GM23338 (cell line): ENCODE results near the gene SP2. TPM values are rescaled to one million over a fixed set of nuclear protein-coding genes. Genes with fewer than 3 reads are reported as not detected.

Experiments
- ATAC-seq: fragments of 200-7000 bp; cut with Tn5 transposase; 3 replicates; pipeline ENCODE4 v1.9.1; 2020
- DNase-seq: peaks from one replicate; pipeline ENCODE4 v3.0.0-alpha.2; 2015; ENCODE audit warnings: low spot score
- H2AFZ ChIP-seq: fragments of 200-600 bp; sonication (generic); 2 replicates; pipeline ENCODE4 v1.8.0; 2016; ENCODE audit warnings: antibody characterized with exemption, mild to moderate bottlenecking, moderate library complexity
- H3F3A ChIP-seq: fragments of 200-600 bp; sonication (generic); replicated peaks from 2 replicates; pipeline ENCODE4 v1.8.0; 2017; ENCODE audit warnings: antibody characterized with exemption, mixed run types, low read depth
- H3K27ac ChIP-seq: fragments of 200-600 bp; sonication (generic); 2 replicates; pipeline ENCODE4 v1.6.1; 2016; ENCODE audit warnings: low read depth
- H3K27me3 ChIP-seq: fragments of 200-600 bp; sonication (generic); 2 replicates; pipeline ENCODE4 v1.8.0; 2016; ENCODE audit warnings: mild to moderate bottlenecking, mixed run types, moderate library complexity; ENCODE audit not compliant: insufficient read depth
- H3K36me3 ChIP-seq: fragments of 200-600 bp; sonication (generic); 2 replicates; pipeline ENCODE4 v1.8.0; 2016; ENCODE audit warnings: mild to moderate bottlenecking; ENCODE audit not compliant: insufficient read depth
- H3K4me1 ChIP-seq: fragments of 200-600 bp; sonication (generic); 2 replicates; pipeline ENCODE4 v1.8.0; 2016; ENCODE audit warnings: mild to moderate bottlenecking, moderate library complexity; ENCODE audit not compliant: insufficient read depth
- H3K4me2 ChIP-seq: fragments of 200-600 bp; sonication (generic); 2 replicates; pipeline ENCODE4 v1.7.1; 2017; ENCODE audit warnings: mixed run types
- H3K4me3 ChIP-seq: fragments of 200-600 bp; sonication (generic); 2 replicates; pipeline ENCODE4 v1.6.1; 2016; ENCODE audit warnings: mixed run types
- H3K79me2 ChIP-seq: fragments of 200-600 bp; sonication (generic); replicated peaks from 2 replicates; pipeline ENCODE4 v1.8.0; 2017; ENCODE audit warnings: mild to moderate bottlenecking; ENCODE audit not compliant: insufficient read depth
- H3K9me2 ChIP-seq: fragments of 200-600 bp; sonication (generic); 2 replicates; pipeline ENCODE4 v1.8.0; 2017; ENCODE audit not compliant: insufficient read depth
- H4K20me1 ChIP-seq: fragments of 200-600 bp; sonication (generic); replicated peaks from 2 replicates; pipeline ENCODE4 v1.8.0; 2017; ENCODE audit warnings: mild to moderate bottlenecking; ENCODE audit not compliant: insufficient read depth
- H3K27ac Mint-ChIP-seq: 2 replicates; pipeline ENCODE4 v1.8.0; 2020; ENCODE audit warnings: inconsistent platforms, mild to moderate bottlenecking, moderate library complexity, mixed read lengths
- H3K27me3 Mint-ChIP-seq: 3 replicates; pipeline ENCODE4 v1.8.0; 2022; ENCODE audit warnings: low read depth, mild to moderate bottlenecking, moderate library complexity, mixed read lengths, inconsistent platforms; ENCODE audit not compliant: insufficient read depth, poor library complexity
- H3K36me3 Mint-ChIP-seq: 3 replicates; pipeline ENCODE4 v1.8.0; 2021; ENCODE audit warnings: low read depth, mild to moderate bottlenecking, inconsistent platforms, moderate library complexity, mixed read lengths
- H3K4me1 Mint-ChIP-seq: 3 replicates; pipeline ENCODE4 v1.8.0; 2020; ENCODE audit warnings: mild to moderate bottlenecking, inconsistent platforms, mixed read lengths
- H3K4me3 Mint-ChIP-seq: 3 replicates; pipeline ENCODE4 v1.8.0; 2021; ENCODE audit warnings: moderate library complexity, mild to moderate bottlenecking, inconsistent platforms, mixed read lengths
- H3K9me3 Mint-ChIP-seq: 3 replicates; pipeline ENCODE4 v1.8.0; 2020; ENCODE audit warnings: moderate library complexity, mild to moderate bottlenecking, inconsistent platforms, mixed read lengths
- CREB1 ChIP-seq: fragments of 250-450 bp; sonication (Bioruptor Pico); IDR thresholded peaks from 2 replicates; pipeline ENCODE4 v1.5.0; 2020; ENCODE audit warnings: low read depth, mild to moderate bottlenecking, moderate library complexity
- CTCF ChIP-seq, 2 experiments: fragments of 200-600 bp in 1 of 2; sonication (generic) in 1 of 2; conservative IDR thresholded peaks; 2 replicates each; pipeline versions ENCODE4 v1.5.1 to v1.6.1; 2016 to 2017; ENCODE audit warnings: antibody characterized with exemption in 2 of 2, low read depth in 2 of 2, mild to moderate bottlenecking in 2 of 2, moderate library complexity in 1 of 2
- EZH2 ChIP-seq: fragments of 200-600 bp; sonication (generic); IDR thresholded peaks from one replicate; pipeline ENCODE4 v1.8.0; 2017; ENCODE audit warnings: antibody characterized with exemption, mild to moderate bottlenecking, low read depth; ENCODE audit not compliant: unreplicated experiment
- EZH2phosphoT487 ChIP-seq: fragments of 200-600 bp; sonication (generic); IDR thresholded peaks from one replicate; pipeline ENCODE4 v1.8.1; 2018; ENCODE audit warnings: antibody characterized with exemption; ENCODE audit not compliant: unreplicated experiment
- JUNB ChIP-seq: IDR thresholded peaks from one replicate; pipeline ENCODE4 v1.6.1; 2016; ENCODE audit warnings: antibody characterized with exemption; ENCODE audit not compliant: unreplicated experiment
- NANOG ChIP-seq: IDR thresholded peaks from 2 replicates; pipeline ENCODE4 v1.6.1; 2016; ENCODE audit warnings: antibody characterized with exemption, borderline replicate concordance
- POLR2AphosphoS5 ChIP-seq: IDR thresholded peaks from 2 replicates; pipeline ENCODE4 v1.6.1; 2016; ENCODE audit warnings: antibody characterized with exemption, low read depth
- STAT1 ChIP-seq: IDR thresholded peaks from one replicate; pipeline ENCODE4 v1.6.1; 2016; ENCODE audit warnings: antibody characterized with exemption; ENCODE audit not compliant: unreplicated experiment
- ZNF114 ChIP-seq: fragments of 250-450 bp; sonication (Bioruptor Pico); IDR thresholded peaks from 2 replicates; pipeline ENCODE4 v1.5.0; 2020; ENCODE audit warnings: mild to moderate bottlenecking, moderate library complexity
- ZNF331 ChIP-seq: fragments of 250-450 bp; sonication (Bioruptor Pico); IDR thresholded peaks from 2 replicates; pipeline ENCODE4 v1.5.0; 2020; ENCODE audit warnings: low read depth, mild to moderate bottlenecking, moderate library complexity
- polyA plus RNA-seq: library from polyadenylated mRNA; unstranded; fragments of >200 nt; fragmentation: Nextera tagmentation; extraction: Ambion mirVana; gene quantifications from 2 replicates; pipeline ENCODE4 v1.2.1, GENCODE V29; 2016
- total RNA-seq: library from RNA; depleted of rRNA; stranded (reverse); fragments of >200 nt; shearing (Covaris generic); gene quantifications from 2 replicates; pipeline ENCODE4 v1.2.3, GENCODE V29; 2014
- TF ChIP-seq, protein P1 (sequence below): fragments of 250-450 bp; sonication (Bioruptor Pico); IDR thresholded peaks from 2 replicates; pipeline ENCODE4 v1.5.0; 2020; ENCODE audit warnings: mild to moderate bottlenecking, moderate library complexity
- TF ChIP-seq, protein P2 (sequence below): IDR thresholded peaks from 2 replicates; pipeline ENCODE4 v1.6.1; 2016; ENCODE audit warnings: antibody characterized with exemption
- TF ChIP-seq, protein P3 (sequence below): IDR thresholded peaks from one replicate; pipeline ENCODE4 v1.6.1; 2018; ENCODE audit warnings: antibody characterized with exemption; ENCODE audit not compliant: unreplicated experiment

The SP2 gene
- total and polyA plus RNA-seq, 2 experiments from 2014 or later = 6.0 to 12.9 TPM

- Mint-ChIP-seq H3K4me3 (no peak overlapping the region), H3K27ac (no peak overlapping the region), H3K27me3 (peaks cover 5% of the 10 kb centered on the region), H3K9me3 (no peaks in the 10 kb centered on the region), H3K4me1 (no peaks in the 10 kb centered on the region), H3K36me3 (peaks cover 20% of the 10 kb centered on the region)
- Histone ChIP-seq H3K36me3 (no peaks in the 10 kb centered on the region; the same call in 1 of the 2 replicates), H3K4me2 (no peak overlapping the region), H3K27ac (no peak overlapping the region), H3K4me3 (no peak overlapping the region), H3K27me3 (no peaks in the 10 kb centered on the region), H3K4me1 (no peaks in the 10 kb centered on the region), H3K79me2 (no peaks in the 10 kb centered on the region), H3F3A (no peaks in the 10 kb centered on the region), H3K9me2 (no peaks in the 10 kb centered on the region), H2AFZ (no peak overlapping the region), H4K20me1 (no peaks in the 10 kb centered on the region; the same call in 1 of the 2 replicates)
- ATAC-seq = no peak
- TF ChIP-seq POLR2AphosphoS5 (no peak), CTCF (conservative IDR thresholded peaks at IDR 0.05; ENCODE audit: low read depth in 2 of 2) (no peak), ZNF331 (CRISPR knock-in tag) (no peak), EZH2phosphoT487 (no peak), STAT1 (no peak), CREB1 (no peak), ZNF114 (no peak), JUNB (no peak), NANOG (no peak), EZH2 (no peak)
- TF ChIP-seq, protein P1, sequence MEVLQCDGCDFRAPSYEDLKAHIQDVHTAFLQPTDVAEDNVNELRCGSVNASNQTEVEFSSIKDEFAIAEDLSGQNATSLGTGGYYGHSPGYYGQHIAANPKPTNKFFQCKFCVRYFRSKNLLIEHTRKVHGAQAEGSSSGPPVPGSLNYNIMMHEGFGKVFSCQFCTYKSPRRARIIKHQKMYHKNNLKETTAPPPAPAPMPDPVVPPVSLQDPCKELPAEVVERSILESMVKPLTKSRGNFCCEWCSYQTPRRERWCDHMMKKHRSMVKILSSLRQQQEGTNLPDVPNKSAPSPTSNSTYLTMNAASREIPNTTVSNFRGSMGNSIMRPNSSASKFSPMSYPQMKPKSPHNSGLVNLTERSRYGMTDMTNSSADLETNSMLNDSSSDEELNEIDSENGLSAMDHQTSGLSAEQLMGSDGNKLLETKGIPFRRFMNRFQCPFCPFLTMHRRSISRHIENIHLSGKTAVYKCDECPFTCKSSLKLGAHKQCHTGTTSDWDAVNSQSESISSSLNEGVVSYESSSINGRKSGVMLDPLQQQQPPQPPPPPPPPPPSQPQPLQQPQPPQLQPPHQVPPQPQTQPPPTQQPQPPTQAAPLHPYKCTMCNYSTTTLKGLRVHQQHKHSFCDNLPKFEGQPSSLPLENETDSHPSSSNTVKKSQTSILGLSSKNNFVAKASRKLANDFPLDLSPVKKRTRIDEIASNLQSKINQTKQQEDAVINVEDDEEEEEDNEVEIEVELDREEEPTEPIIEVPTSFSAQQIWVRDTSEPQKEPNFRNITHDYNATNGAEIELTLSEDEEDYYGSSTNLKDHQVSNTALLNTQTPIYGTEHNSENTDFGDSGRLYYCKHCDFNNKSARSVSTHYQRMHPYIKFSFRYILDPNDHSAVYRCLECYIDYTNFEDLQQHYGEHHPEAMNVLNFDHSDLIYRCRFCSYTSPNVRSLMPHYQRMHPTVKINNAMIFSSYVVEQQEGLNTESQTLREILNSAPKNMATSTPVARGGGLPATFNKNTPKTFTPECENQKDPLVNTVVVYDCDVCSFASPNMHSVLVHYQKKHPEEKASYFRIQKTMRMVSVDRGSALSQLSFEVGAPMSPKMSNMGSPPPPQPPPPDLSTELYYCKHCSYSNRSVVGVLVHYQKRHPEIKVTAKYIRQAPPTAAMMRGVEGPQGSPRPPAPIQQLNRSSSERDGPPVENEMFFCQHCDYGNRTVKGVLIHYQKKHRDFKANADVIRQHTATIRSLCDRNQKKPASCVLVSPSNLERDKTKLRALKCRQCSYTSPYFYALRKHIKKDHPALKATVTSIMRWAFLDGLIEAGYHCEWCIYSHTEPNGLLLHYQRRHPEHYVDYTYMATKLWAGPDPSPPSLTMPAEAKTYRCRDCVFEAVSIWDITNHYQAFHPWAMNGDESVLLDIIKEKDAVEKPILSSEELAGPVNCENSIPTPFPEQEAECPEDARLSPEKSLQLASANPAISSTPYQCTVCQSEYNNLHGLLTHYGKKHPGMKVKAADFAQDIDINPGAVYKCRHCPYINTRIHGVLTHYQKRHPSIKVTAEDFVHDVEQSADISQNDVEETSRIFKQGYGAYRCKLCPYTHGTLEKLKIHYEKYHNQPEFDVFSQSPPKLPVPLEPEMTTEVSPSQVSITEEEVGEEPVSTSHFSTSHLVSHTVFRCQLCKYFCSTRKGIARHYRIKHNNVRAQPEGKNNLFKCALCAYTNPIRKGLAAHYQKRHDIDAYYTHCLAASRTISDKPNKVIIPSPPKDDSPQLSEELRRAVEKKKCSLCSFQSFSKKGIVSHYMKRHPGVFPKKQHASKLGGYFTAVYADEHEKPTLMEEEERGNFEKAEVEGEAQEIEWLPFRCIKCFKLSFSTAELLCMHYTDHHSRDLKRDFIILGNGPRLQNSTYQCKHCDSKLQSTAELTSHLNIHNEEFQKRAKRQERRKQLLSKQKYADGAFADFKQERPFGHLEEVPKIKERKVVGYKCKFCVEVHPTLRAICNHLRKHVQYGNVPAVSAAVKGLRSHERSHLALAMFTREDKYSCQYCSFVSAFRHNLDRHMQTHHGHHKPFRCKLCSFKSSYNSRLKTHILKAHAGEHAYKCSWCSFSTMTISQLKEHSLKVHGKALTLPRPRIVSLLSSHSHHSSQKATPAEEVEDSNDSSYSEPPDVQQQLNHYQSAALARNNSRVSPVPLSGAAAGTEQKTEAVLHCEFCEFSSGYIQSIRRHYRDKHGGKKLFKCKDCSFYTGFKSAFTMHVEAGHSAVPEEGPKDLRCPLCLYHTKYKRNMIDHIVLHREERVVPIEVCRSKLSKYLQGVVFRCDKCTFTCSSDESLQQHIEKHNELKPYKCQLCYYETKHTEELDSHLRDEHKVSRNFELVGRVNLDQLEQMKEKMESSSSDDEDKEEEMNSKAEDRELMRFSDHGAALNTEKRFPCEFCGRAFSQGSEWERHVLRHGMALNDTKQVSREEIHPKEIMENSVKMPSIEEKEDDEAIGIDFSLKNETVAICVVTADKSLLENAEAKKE (CRISPR knock-in tag) = no peak
- TF ChIP-seq, protein P2, sequence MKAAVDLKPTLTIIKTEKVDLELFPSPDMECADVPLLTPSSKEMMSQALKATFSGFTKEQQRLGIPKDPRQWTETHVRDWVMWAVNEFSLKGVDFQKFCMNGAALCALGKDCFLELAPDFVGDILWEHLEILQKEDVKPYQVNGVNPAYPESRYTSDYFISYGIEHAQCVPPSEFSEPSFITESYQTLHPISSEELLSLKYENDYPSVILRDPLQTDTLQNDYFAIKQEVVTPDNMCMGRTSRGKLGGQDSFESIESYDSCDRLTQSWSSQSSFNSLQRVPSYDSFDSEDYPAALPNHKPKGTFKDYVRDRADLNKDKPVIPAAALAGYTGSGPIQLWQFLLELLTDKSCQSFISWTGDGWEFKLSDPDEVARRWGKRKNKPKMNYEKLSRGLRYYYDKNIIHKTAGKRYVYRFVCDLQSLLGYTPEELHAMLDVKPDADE = no peak
- TF ChIP-seq, protein P3, sequence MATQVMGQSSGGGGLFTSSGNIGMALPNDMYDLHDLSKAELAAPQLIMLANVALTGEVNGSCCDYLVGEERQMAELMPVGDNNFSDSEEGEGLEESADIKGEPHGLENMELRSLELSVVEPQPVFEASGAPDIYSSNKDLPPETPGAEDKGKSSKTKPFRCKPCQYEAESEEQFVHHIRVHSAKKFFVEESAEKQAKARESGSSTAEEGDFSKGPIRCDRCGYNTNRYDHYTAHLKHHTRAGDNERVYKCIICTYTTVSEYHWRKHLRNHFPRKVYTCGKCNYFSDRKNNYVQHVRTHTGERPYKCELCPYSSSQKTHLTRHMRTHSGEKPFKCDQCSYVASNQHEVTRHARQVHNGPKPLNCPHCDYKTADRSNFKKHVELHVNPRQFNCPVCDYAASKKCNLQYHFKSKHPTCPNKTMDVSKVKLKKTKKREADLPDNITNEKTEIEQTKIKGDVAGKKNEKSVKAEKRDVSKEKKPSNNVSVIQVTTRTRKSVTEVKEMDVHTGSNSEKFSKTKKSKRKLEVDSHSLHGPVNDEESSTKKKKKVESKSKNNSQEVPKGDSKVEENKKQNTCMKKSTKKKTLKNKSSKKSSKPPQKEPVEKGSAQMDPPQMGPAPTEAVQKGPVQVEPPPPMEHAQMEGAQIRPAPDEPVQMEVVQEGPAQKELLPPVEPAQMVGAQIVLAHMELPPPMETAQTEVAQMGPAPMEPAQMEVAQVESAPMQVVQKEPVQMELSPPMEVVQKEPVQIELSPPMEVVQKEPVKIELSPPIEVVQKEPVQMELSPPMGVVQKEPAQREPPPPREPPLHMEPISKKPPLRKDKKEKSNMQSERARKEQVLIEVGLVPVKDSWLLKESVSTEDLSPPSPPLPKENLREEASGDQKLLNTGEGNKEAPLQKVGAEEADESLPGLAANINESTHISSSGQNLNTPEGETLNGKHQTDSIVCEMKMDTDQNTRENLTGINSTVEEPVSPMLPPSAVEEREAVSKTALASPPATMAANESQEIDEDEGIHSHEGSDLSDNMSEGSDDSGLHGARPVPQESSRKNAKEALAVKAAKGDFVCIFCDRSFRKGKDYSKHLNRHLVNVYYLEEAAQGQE = no peak
- no peak for DNase-seq
These were observed 31.9 kb downstream of the SP2 start for GRCh38 chr17:47927821-47928400.
